H1 (cell line): ENCODE data around the gene TARDBP.

ENCODE experiments used
- SP1 ChIP-seq: IDR thresholded peaks from 2 replicates; pipeline ENCODE4 v1.6.1; 2011; ENCODE audit warnings: low read depth, low read length
- SP2 ChIP-seq: IDR thresholded peaks from 2 replicates; pipeline ENCODE4 v1.6.1; 2012; ENCODE audit warnings: mild to moderate bottlenecking, low read length, inconsistent platforms
- TAF1 ChIP-seq: IDR thresholded peaks from 2 replicates; pipeline ENCODE4 v1.6.1; 2011; ENCODE audit warnings: mild to moderate bottlenecking, low read depth, low read length
- TF ChIP-seq, protein P1 (sequence below), 3 experiments: IDR thresholded peaks; 1 replicate in 2 of 3; 2 replicates in 1 of 3; pipeline versions ENCODE4 v1.5.1 to v1.6.1; 2011; ENCODE audit warnings: low read length in 3 of 3, mild to moderate bottlenecking in 3 of 3, inconsistent platforms in 2 of 3, low read depth in 1 of 3, moderate library complexity in 1 of 3; ENCODE audit not compliant: insufficient read depth in 1 of 3; ENCODE audit errors: control extremely low read depth in 1 of 3
- TF ChIP-seq, protein P2 (sequence below): IDR thresholded peaks from 2 replicates; pipeline ENCODE4 v1.6.1; 2012; ENCODE audit warnings: inconsistent platforms

DNA sequence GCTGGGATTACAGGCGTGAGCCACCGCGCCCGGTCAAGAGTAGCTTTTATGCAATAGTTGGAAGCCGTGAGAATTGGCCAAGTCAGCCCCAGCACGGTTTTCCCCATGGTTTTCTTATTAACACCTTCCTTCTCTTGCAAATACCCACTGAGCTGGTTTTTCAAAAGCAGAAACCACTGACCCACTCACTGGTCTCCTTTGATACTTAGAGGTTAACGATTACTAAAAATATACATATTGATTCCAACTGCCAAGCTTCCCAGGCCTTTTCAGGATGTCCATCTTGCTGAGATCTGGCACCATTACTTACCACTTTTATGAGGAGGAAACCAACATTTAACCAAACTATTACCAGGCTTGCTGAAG lies 25.9 kb upstream of the TARDBP start:
- TF ChIP-seq SP2 (no peak), TAF1 (no peak), SP1 (no peak)
- TF ChIP-seq, protein P1, sequence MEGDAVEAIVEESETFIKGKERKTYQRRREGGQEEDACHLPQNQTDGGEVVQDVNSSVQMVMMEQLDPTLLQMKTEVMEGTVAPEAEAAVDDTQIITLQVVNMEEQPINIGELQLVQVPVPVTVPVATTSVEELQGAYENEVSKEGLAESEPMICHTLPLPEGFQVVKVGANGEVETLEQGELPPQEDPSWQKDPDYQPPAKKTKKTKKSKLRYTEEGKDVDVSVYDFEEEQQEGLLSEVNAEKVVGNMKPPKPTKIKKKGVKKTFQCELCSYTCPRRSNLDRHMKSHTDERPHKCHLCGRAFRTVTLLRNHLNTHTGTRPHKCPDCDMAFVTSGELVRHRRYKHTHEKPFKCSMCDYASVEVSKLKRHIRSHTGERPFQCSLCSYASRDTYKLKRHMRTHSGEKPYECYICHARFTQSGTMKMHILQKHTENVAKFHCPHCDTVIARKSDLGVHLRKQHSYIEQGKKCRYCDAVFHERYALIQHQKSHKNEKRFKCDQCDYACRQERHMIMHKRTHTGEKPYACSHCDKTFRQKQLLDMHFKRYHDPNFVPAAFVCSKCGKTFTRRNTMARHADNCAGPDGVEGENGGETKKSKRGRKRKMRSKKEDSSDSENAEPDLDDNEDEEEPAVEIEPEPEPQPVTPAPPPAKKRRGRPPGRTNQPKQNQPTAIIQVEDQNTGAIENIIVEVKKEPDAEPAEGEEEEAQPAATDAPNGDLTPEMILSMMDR (IDR thresholded peaks at IDR 0.05; ENCODE audit: control extremely low read depth in 1 of 3, insufficient read depth in 1 of 3, low read depth in 1 of 3, low read length in 3 of 3), result no peak
- TF ChIP-seq, protein P2, sequence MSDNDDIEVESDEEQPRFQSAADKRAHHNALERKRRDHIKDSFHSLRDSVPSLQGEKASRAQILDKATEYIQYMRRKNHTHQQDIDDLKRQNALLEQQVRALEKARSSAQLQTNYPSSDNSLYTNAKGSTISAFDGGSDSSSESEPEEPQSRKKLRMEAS, result no peak
